ENCODE data around the gene WWC2. TPM values are rescaled to one million over a fixed set of nuclear protein-coding genes. Genes with fewer than 3 reads are reported as not detected.

WWC2 gene
- total and polyA plus RNA-seq, 2 experiments from 2014 or later, result 50.5 to 74.2 TPM

GRCh38 chr4:183303301-183303700 lies 204.2 kb downstream of the WWC2 start:
- Mint-ChIP-seq H3K36me3 (ENCODE audit: low read depth) (peaks cover 22% of the 10 kb centered on the region), H3K27me3 (ENCODE audit: insufficient read depth, low read depth, poor library complexity) (peaks cover 2% of the 10 kb centered on the region), H3K4me3 (no peak overlapping the region), H3K27ac (no peak overlapping the region), H3K4me1 (no peaks in the 10 kb centered on the region), H3K9me3 (no peaks in the 10 kb centered on the region)
- H3F3A ChIP-seq (replicated peaks; ENCODE audit: low read depth), result no peaks in the 10 kb centered on the region
- H3K27me3 ChIP-seq (ENCODE audit: insufficient read depth), result no peaks in the 10 kb centered on the region
- H3K9me2 ChIP-seq (ENCODE audit: insufficient read depth), result no peaks in the 10 kb centered on the region
- H2AFZ ChIP-seq, result no peak overlapping the region
- no peak overlapping the region for H3K4me3 ChIP-seq
- H3K79me2 ChIP-seq (replicated peaks; ENCODE audit: insufficient read depth), result no peaks in the 10 kb centered on the region
- ATAC-seq (no peak), DNase-seq (ENCODE audit: low spot score) (no peak)
- H4K20me1 ChIP-seq (replicated peaks; ENCODE audit: insufficient read depth), result no peaks in the 10 kb centered on the region; the same call in 1 of the 2 replicates
- TF ChIP-seq JUNB (IDR thresholded peaks at IDR 0.05; ENCODE audit: unreplicated experiment), result no peak
- TF ChIP-seq NANOG (IDR thresholded peaks at IDR 0.05; ENCODE audit: borderline replicate concordance), result no peak
- TF ChIP-seq REST (IDR thresholded peaks at IDR 0.05; ENCODE audit: unreplicated experiment), result no peak
- no peak for TF ChIP-seq ZNF114 (CRISPR knock-in tag; IDR thresholded peaks at IDR 0.05)
- no peak for TF ChIP-seq EZH2phosphoT487 (IDR thresholded peaks at IDR 0.05; ENCODE audit: unreplicated experiment)
- TF ChIP-seq ZNF462 (CRISPR knock-in tag; IDR thresholded peaks at IDR 0.05), result no peak
- no peak for TF ChIP-seq ETS1 (IDR thresholded peaks at IDR 0.05)
- TF ChIP-seq POLR2AphosphoS5 (IDR thresholded peaks at IDR 0.05; ENCODE audit: low read depth), result no peak
- no peak for TF ChIP-seq STAT1 (IDR thresholded peaks at IDR 0.05; ENCODE audit: unreplicated experiment)
- TF ChIP-seq CTCF (conservative IDR thresholded peaks at IDR 0.05; ENCODE audit: low read depth in 2 of 2), result no peak
- TF ChIP-seq ZNF331 (CRISPR knock-in tag; IDR thresholded peaks at IDR 0.05; ENCODE audit: low read depth), result no peak
- no peak for TF ChIP-seq EZH2 (IDR thresholded peaks at IDR 0.05; ENCODE audit: low read depth, unreplicated experiment)
- TF ChIP-seq CREB1 (CRISPR knock-in tag; IDR thresholded peaks at IDR 0.05; ENCODE audit: low read depth), result no peak
- peaks cover 6% of the 10 kb centered on the region; the same call in 1 of the 2 replicates for H3K36me3 ChIP-seq (ENCODE audit: insufficient read depth)
- no peaks in the 10 kb centered on the region for H3K4me1 ChIP-seq (ENCODE audit: insufficient read depth)
- no peak overlapping the region for H3K4me2 ChIP-seq
- H3K27ac ChIP-seq (ENCODE audit: low read depth), result no peak overlapping the region
